Effector memory CD8-positive, alpha-beta T cell (primary cell): Measurements from ENCODE around the gene RAC2.

Experiments used
- ATAC-seq: fragments of 150-1000 bp; cut with Tn5 transposase; replicated peaks from 2 replicates; pipeline ENCODE4 v1.10.0; 2021; ENCODE audit warnings: mild to moderate bottlenecking, moderate library complexity
- DNase-seq, 3 experiments: peaks; one replicate each; pipeline ENCODE4 v3.0.0; 2021
- H3K27ac Mint-ChIP-seq, 2 donors: one replicate each; pipeline ENCODE4 v1.8.0; 2022; ENCODE audit warnings: mild to moderate bottlenecking in 2 of 2, mixed read lengths in 2 of 2, moderate library complexity in 2 of 2
- H3K27me3 Mint-ChIP-seq, 2 donors: one replicate each; pipeline ENCODE4 v1.8.0; 2022; ENCODE audit warnings: mixed read lengths in 2 of 2
- H3K36me3 Mint-ChIP-seq: one replicate; pipeline ENCODE4 v1.8.0; 2022; ENCODE audit warnings: mild to moderate bottlenecking, moderate library complexity, mixed read lengths; ENCODE audit not compliant: insufficient read depth
- H3K4me1 Mint-ChIP-seq, 2 donors: one replicate each; pipeline ENCODE4 v1.8.0; 2022; ENCODE audit warnings: low read depth in 2 of 2, mixed read lengths in 2 of 2
- H3K4me3 Mint-ChIP-seq, 2 donors: one replicate each; pipeline ENCODE4 v1.8.0; 2022; ENCODE audit warnings: mild to moderate bottlenecking in 2 of 2, mixed read lengths in 2 of 2, moderate library complexity in 2 of 2
- H3K9me3 Mint-ChIP-seq, 2 donors: one replicate each; pipeline ENCODE4 v1.8.0; 2022; ENCODE audit warnings: mixed read lengths in 2 of 2

The RAC2 gene

DNA sequence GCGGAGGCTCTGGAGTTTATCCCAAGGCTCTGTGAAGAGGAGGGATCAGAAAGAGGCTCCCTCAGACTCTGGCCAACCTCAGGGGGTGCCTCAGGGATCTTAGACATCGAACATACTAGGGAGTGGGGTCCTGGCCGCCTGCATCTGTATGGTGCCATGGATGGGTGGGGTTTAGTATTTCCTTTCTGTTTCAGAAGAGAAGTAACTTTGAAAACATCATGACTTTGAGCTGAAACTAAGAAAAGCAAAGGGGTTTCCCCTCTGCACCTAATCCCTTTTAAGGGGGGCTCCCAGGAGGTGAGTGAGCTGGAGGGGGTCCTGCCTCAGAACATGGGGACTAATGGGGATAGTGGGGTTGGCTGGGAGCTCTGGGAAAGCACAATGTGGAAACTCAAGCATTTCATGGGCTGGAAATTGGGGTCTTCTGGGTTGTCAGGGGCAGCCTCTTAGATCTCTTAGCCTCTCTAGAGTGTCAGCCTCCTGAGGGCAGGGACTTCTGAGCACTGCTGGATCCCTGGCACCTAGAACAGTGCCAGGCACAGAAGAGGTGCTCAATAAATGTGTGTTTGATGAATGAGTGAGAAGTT lies 20.0 kb downstream of the RAC2 start:
- Mint-ChIP-seq H3K27ac (peak overlapping the region; percentile 77 to 82), H3K9me3 (no peaks in the 10 kb centered on the region), H3K27me3 (no peaks in the 10 kb centered on the region), H3K4me1 (peaks cover 84 to 86% of the 10 kb centered on the region in 2 donors), H3K4me3 (peak overlapping the region; percentile 52 to 63), H3K36me3 (peaks cover 56% of the 10 kb centered on the region)
- ATAC-seq (no peak), DNase-seq (no peak)

DNA sequence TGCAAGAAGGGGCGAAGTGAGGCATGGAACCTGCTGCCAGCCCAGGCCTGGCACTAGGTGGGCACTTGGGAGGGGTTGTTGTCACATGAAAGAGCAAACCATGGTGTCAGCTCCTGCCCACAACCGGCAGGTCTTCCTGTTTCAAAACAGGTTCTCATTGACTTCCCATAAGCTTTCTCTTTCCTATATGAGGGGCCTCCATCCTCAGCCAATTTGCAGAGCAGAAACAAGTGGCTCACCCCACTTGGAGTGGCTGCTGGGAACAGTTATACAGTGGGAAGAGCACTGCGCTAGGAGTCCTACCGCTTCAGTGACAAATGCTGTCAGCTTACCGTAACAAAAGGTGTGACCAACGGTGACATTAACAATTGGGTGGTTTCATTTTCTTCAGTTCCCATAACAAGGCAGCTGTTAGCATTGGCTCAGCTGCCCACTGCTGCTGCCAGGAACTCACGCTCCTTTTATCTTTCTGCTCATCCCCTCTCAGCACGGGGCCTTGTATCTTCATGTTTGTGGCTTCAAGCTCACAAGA lies 21.6 kb downstream of the RAC2 start:
- peak overlapping the region; percentile 77 to 82 for H3K27ac Mint-ChIP-seq
- H3K9me3 Mint-ChIP-seq = no peaks in the 10 kb centered on the region
- H3K36me3 Mint-ChIP-seq = peaks cover 47% of the 10 kb centered on the region
- H3K27me3 Mint-ChIP-seq = no peaks in the 10 kb centered on the region
- peaks cover 85% of the 10 kb centered on the region in 2 donors for H3K4me1 Mint-ChIP-seq
- ATAC-seq = peak; percentile 57
- H3K4me3 Mint-ChIP-seq = peak overlapping the region; percentile 52 to 63
- DNase-seq = peak in 2 of 3 experiments; percentile 55

DNA sequence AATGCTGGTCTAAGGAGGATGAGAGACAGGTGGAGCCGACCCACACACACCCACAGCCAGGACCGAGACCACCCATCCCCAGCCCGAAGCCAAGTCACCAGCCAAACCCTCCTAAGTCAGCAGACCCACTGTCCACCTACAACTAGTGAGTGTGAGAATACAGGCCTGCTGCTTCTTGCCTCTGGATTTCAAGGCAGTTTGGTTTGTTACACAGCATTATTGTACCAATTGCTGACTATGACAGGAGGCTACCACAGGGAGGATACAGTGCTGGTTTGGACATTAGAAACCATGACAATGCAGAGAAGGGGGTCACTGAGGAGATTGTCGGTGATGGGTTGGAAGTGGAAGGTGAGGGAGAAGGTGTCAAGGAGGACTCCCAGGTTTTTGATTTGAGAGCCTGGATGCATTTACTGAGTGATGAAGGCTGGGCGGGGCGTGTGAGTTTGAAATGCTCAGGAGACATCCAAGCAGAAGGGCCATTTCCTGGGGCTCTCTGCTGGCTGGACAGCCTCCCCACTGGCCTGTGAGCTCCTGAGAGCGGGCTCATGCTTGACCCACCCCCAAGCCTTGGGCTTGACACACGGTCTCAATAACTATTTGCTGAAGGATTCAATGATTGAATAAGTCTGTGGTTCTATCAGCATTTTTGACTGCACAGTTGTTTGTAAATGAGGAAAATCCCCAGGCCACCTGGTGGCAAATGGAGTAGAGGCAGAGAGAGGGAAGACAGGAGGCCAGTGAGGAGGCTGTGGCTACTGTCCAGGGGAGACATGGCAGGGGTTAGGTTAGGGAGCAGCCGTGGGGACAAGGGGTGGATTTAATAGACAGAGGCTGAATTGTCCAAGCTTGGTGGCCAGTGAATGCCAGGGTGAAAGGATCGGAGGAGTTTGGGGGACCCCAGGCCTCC lies 22.4 kb downstream of the RAC2 start:
- ATAC-seq (no peak), DNase-seq (no peak)
- Mint-ChIP-seq H3K27me3 (no peaks in the 10 kb centered on the region), H3K36me3 (peaks cover 47% of the 10 kb centered on the region), H3K9me3 (no peaks in the 10 kb centered on the region), H3K4me3 (peak overlapping the region; percentile 52 to 63), H3K4me1 (peaks cover 85 to 87% of the 10 kb centered on the region in 2 donors), H3K27ac (peak overlapping the region; percentile 77 to 82)

DNA sequence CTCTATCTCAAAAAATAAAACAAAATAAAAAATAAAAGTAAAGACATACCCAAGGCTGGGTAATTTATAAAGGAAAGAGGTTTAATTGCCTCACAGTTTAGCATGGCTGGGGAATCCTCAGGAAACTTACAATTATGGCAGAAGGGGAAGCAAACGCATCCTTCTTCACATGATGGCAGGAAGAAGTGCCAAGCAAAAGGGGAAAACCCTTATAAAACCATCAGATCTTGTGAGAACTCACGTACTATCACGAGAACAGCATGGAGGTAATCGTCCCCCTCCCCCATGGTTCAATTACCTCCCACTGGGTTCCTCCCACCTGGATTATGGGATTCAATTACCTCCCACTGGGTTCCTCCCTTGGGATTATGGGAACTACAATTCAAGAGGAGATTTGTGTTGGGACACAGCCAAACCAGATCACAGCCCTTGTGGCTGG lies 23.5 kb downstream of the RAC2 start:
- Mint-ChIP-seq H3K4me1 (peaks cover 75 to 76% of the 10 kb centered on the region in 2 donors), H3K9me3 (no peaks in the 10 kb centered on the region), H3K27me3 (no peaks in the 10 kb centered on the region), H3K36me3 (peaks cover 41% of the 10 kb centered on the region), H3K4me3 (peak overlapping the region; percentile 42 to 52), H3K27ac (peak overlapping the region; percentile 77 to 92)
- DNase-seq (no peak), ATAC-seq (no peak)

DNA sequence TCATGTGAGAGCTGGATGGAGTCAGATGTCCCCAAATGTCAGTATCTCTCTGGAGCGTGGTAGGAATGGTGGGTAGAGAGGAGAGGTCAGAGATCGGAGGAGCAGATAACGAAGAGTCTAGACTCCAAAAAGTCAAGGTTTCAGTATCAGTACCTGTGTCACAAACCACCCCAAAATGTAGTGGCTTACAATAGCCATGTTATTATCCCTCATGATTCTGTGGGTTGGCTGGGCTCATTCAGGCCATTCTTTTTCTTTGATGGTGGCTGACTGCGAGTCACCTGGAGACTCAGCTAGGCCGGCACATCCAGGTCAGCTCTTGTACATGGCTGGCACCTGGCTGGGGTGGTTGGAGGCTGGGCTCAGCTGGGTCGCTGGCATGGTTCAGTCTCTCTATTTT lies 24.5 kb downstream of the RAC2 start:
- no peaks in the 10 kb centered on the region for H3K9me3 Mint-ChIP-seq
- peak overlapping the region; percentile 52 to 62 for H3K4me3 Mint-ChIP-seq
- no peak for DNase-seq
- H3K4me1 Mint-ChIP-seq = peaks cover 65 to 66% of the 10 kb centered on the region in 2 donors
- H3K27me3 Mint-ChIP-seq = no peaks in the 10 kb centered on the region
- ATAC-seq = no peak
- H3K36me3 Mint-ChIP-seq = peaks cover 31% of the 10 kb centered on the region
- peak overlapping the region; percentile 77 to 92 for H3K27ac Mint-ChIP-seq

DNA sequence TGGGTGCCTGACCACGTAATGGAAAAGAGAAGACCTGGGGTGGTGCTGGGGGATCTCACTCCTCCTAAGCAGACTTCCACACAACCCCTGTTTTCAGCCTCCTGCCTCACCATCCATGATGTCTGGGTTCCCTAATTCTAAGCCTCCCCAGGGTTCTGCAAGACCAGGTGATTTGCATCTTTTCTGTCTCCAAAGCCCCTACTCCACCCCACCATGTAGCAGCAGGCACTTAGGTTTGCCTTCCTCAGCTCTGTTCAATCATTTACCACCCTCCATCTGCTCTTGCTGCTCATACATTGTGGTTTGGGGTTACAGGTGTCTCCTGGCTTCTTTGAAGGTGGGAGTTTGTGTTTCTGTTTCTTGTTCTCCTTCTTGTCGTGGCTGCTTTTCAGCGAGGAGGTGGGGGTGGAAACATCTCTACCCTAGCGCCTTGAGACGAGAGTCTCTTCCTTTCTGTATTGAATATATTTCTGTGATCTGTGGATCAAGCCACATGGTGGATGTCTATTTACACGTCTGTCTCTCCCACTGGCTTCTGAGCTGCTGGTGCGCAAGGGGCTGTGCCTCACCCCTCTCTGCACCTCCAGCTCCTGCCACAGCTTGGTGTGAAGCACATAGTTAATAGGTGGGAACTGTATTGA lies 25.2 kb downstream of the RAC2 start:
- Mint-ChIP-seq H3K27me3 (no peaks in the 10 kb centered on the region), H3K9me3 (no peaks in the 10 kb centered on the region), H3K4me1 (peaks cover 58 to 60% of the 10 kb centered on the region in 2 donors), H3K36me3 (peaks cover 25% of the 10 kb centered on the region), H3K27ac (peak overlapping the region; percentile 77 to 92), H3K4me3 (peak overlapping the region; percentile 52 to 62)
- DNase-seq (peak; percentile 51 to 59 (median 56)), ATAC-seq (peak; percentile 81)

DNA sequence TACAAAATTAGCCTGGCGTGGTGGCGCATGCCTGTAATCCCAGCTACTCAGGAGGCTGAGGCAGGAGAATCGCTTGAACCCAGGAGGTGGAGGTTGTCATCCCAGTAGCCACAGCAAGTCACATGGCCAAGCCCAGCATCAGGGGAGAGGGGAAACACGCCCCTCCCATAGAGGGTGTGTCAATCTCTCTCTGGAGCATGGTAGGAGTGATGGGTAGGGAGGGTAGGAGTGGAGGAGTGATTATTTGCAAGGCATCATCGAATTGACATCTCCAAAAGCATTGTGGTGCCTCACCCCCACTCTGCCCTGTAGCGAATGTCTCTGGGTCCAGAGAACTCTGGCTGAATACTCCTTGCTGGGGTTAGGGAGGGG lies 25.7 kb downstream of the RAC2 start:
- peak overlapping the region; percentile 52 to 62 for H3K4me3 Mint-ChIP-seq

DNA sequence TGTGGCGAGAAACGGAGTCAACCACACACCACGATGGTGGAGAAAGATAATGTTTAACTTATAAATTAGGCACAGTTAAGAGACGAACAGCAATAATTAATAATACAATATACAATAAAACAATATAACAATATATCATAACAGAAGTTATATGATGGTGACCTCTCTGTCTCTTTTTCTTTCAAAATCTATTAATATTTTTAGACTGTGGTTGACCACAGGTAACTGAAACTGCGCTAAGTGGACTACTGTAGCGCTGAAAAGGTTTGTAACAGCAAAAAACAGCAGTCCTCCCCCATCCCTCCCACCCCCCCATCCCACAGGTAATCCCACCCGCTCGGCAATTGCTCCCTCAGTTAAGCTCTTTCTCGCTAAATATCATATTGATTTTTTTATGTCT lies 28.2 kb downstream of the RAC2 start:
- Mint-ChIP-seq H3K27me3 (no peaks in the 10 kb centered on the region), H3K4me1 (peaks cover 28 to 35% of the 10 kb centered on the region in 2 donors), H3K4me3 (no peak overlapping the region), H3K36me3 (peaks cover 8% of the 10 kb centered on the region), H3K27ac (no peak overlapping the region), H3K9me3 (no peaks in the 10 kb centered on the region)
- ATAC-seq = no peak
- no peak for DNase-seq

More for the DNA sequence above, 25.7 kb downstream of the RAC2 start:
- H3K27ac Mint-ChIP-seq = peak overlapping the region; percentile 77 to 92
- H3K36me3 Mint-ChIP-seq = peaks cover 20% of the 10 kb centered on the region
- peaks cover 53 to 55% of the 10 kb centered on the region in 2 donors for H3K4me1 Mint-ChIP-seq
- ATAC-seq (no peak), DNase-seq (no peak)
- H3K27me3 Mint-ChIP-seq = no peaks in the 10 kb centered on the region
- H3K9me3 Mint-ChIP-seq = no peaks in the 10 kb centered on the region

DNA sequence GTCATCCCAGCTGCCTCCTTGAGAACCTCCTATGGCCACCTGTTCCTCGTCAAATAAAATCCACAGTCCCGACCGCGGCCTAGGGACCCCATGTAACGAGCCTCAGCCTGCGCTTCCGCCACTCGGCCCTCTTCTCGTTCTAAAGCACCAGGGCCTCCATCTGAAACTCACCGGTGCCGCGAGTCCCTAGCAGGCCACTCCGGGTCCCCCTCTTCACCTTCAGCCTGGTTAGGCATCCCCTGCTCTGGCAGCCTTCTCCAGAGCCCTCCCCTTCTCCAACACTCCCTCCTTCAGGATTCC lies 29.4 kb downstream of the RAC2 start:
- DNase-seq (no peak), ATAC-seq (no peak)
- Mint-ChIP-seq H3K27ac (no peak overlapping the region), H3K9me3 (no peaks in the 10 kb centered on the region), H3K4me1 (peaks cover 19 to 24% of the 10 kb centered on the region in 2 donors), H3K27me3 (no peaks in the 10 kb centered on the region), H3K36me3 (peaks cover 8% of the 10 kb centered on the region), H3K4me3 (no peak overlapping the region)

DNA sequence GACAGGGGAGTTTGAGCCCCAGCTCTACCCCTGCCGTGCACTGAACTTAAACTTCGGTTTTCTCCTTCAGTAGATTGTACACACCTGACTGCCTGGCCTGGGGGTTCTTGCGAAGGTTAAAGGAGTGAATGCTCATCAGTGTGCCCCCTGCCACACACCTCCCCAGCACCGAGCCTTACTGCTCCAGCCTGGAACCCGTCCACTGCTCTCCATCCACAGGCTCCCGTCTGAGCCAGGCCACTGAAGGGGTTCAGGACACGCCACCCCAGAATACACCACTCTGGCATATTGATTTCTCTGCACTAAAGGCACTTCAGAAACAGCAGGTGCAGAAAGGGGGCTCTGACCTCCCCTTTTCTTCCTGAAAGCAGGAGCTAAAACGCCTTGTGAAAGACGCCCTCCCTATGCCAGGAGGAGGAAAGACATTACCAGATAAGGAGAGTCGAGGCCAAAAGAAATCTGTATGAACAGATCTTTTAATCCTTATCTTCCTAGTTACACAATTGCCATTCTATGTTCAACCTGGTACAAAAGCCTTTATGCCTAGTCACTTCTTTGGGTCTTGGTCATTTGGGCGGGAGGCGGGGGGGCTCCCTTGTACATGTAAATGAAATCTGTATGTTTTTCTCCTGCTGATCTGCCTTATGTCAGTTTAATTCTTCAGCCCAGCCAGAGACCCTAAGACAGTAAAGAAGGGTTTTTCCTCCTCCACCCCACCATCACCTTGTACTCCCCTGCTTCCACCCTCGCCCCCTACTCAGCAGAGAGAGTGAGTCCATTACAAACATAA lies 29.9 kb downstream of the RAC2 start:
- ATAC-seq (no peak), DNase-seq (no peak)
- Mint-ChIP-seq H3K9me3 (no peaks in the 10 kb centered on the region), H3K27me3 (no peaks in the 10 kb centered on the region), H3K4me1 (peaks cover 13 to 19% of the 10 kb centered on the region in 2 donors), H3K27ac (no peak overlapping the region), H3K4me3 (no peak overlapping the region), H3K36me3 (peaks cover 7% of the 10 kb centered on the region)

DNA sequence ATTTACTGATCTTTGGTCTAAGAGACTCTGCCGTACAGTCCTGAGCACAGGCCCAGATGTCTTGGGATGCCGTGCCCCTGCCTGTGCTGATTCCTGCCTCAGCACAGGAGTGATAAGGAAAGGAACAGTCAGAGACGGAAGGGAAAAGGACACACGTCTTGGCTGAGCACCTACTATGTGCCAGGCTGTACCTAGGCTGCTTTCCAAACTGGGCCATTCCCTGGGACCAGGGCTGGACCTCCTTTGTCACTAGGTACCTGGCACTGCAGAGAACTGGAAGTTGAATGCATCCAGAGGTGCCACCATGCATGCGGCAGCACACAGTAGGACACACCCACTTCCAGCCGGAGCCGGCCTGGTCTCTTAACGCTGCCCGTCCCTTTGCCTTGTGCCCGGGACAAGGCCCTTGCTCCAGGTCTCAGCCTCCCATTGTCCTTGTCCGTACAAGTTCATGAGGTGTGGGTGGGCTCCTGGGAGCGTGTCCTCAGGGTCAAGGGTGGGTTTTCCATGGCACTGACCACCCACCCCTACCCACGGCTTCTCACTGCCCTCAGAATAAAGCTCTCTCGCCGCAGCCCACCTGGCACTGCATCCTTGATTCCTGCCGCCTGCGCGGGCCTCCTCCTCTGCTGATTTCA lies 30.7 kb downstream of the RAC2 start:
- Mint-ChIP-seq H3K36me3 (no peaks in the 10 kb centered on the region), H3K4me3 (no peak overlapping the region)

DNA sequence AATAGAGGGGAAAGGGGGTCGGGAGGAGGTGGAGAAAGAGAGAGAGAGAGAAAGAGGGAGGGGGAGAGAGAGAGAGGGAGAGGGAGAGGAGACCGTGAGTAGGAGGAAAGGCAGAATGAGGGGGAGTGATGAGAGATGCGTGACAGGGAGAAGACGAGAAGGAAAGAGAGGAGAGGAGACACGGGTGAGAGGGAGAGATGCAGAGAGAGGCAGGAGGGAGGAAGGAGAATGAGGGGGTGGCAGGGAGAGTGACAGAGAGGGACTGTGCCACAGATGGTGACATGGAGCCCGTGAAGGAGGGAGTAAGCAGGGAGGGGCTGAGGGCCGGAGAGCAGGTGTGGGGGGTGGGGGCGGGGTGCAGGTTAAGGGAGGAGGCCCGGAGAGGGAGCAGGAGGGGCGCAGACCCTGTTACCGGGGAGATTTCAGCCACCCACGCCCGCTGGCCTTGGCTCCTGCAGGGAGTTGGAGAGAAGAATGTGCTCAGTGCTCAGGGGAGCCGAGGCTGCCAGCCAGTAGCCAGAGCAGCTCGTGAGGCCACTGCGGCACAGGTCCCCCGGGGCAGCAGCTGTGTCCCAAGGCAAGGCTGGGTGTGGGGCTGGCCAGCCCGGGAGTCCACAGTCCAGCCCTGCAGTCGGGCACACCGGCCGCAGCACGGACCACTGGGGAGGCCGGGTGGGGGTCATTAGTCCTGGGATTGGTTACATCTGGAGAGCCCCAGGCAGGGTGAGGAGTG lies 31.7 kb downstream of the RAC2 start, which contains the start of gene SSTR3:
Gene SSTR3 (minus strand): TSS at position 304 of the 733 bp plus-strand sequence. CDS start 4,674 bp downstream, outside the sequence.
- peak within 1 kb of the TSS in 1 of 2 donors; percentile 24 for H3K27ac Mint-ChIP-seq
- H3K36me3 Mint-ChIP-seq = no peaks in the 10 kb centered on the region
- no peak for ATAC-seq
- peaks cover 0 to 6% of the 10 kb centered on the region in 2 donors for H3K4me1 Mint-ChIP-seq
- no peaks in the 10 kb centered on the region for H3K9me3 Mint-ChIP-seq
- no peaks in the 10 kb centered on the region for H3K27me3 Mint-ChIP-seq
- H3K4me3 Mint-ChIP-seq = no peak within 1 kb of the TSS
- DNase-seq = no peak

More for the DNA sequence above, 30.7 kb downstream of the RAC2 start:
- DNase-seq (no peak), ATAC-seq (no peak)
- no peaks in the 10 kb centered on the region for H3K9me3 Mint-ChIP-seq
- H3K27ac Mint-ChIP-seq = no peak overlapping the region
- H3K4me1 Mint-ChIP-seq = peaks cover 5 to 14% of the 10 kb centered on the region in 2 donors
- no peaks in the 10 kb centered on the region for H3K27me3 Mint-ChIP-seq
